Gastroesophageal sphincter (tissue), 3 donors: Measurements from ENCODE around the gene PTGFR.

Experiments
- EP300 ChIP-seq: sonication (generic); formaldehyde crosslinking; IDR thresholded peaks from one replicate; pipeline ENCODE4 v1.6.1; 2017; ENCODE audit warnings: antibody characterized with exemption, mild to moderate bottlenecking
- POLR2A ChIP-seq, 2 donors: fragments of 450-650 bp; IDR thresholded peaks; one replicate each; pipeline ENCODE4 v1.6.1; 2017; ENCODE audit warnings: antibody characterized with exemption in 2 of 2, mild to moderate bottlenecking in 2 of 2, moderate library complexity in 1 of 2
- POLR2AphosphoS5 ChIP-seq: sonication (generic); formaldehyde crosslinking; IDR thresholded peaks from one replicate; pipeline ENCODE4 v1.6.1; 2017; ENCODE audit warnings: antibody characterized with exemption
- TF ChIP-seq, protein P1 (sequence below), 4 experiments: fragments of 200-600 bp in 2 of 4; fragments of 450-650 bp in 2 of 4; sonication (generic) in 1 of 4; IDR thresholded peaks; one replicate each; pipeline ENCODE4 v1.5.1; 2017 to 2019; ENCODE audit warnings: antibody characterized with exemption in 4 of 4, mild to moderate bottlenecking in 2 of 4, moderate library complexity in 2 of 4

DNA sequence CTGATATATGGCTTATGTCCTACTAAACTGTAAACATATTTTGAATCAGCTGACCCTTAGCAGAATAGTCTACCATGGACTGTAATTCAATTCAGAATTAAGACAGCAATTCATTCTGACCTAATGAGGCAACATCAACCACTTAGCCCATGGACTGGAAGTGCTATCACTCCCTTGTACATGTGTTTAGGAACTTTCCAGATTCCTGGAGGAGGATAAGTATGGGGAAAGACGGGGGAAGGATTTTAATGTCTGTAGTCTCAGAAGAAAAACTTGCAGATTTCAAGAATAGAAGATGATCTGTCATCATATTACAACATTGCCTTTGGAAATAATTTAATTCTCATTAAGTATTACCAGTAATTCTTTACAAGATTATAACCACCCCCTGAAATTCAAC is 56.3 kb downstream of the PTGFR start:
- TF ChIP-seq EP300 (no peak), POLR2A (IDR thresholded peaks at IDR 0.05) (no peak), POLR2AphosphoS5 (no peak)
- TF ChIP-seq, protein P1, sequence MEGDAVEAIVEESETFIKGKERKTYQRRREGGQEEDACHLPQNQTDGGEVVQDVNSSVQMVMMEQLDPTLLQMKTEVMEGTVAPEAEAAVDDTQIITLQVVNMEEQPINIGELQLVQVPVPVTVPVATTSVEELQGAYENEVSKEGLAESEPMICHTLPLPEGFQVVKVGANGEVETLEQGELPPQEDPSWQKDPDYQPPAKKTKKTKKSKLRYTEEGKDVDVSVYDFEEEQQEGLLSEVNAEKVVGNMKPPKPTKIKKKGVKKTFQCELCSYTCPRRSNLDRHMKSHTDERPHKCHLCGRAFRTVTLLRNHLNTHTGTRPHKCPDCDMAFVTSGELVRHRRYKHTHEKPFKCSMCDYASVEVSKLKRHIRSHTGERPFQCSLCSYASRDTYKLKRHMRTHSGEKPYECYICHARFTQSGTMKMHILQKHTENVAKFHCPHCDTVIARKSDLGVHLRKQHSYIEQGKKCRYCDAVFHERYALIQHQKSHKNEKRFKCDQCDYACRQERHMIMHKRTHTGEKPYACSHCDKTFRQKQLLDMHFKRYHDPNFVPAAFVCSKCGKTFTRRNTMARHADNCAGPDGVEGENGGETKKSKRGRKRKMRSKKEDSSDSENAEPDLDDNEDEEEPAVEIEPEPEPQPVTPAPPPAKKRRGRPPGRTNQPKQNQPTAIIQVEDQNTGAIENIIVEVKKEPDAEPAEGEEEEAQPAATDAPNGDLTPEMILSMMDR (IDR thresholded peaks at IDR 0.05), result no peak
